Progenitor cell of endocrine pancreas (in vitro differentiated cells): ENCODE data around the gene SAMHD1. TPM values are rescaled to one million over a fixed set of nuclear protein-coding genes. Genes with fewer than 3 reads are reported as not detected.
"Not testable (repeated sequence)": the region's sequence is repeated elsewhere in the genome, so short reads cannot be mapped to it uniquely, and the experiment has no call there.

ENCODE experiments used
- DNase-seq: peaks from one replicate; pipeline ENCODE4 v3.0.0; 2021; ENCODE audit warnings: low spot score; ENCODE audit not compliant: unreplicated experiment
- H3K27ac Mint-ChIP-seq: 2 replicates; pipeline ENCODE4 v1.8.0; 2021; ENCODE audit warnings: mild to moderate bottlenecking, moderate library complexity, mixed read lengths
- H3K27me3 Mint-ChIP-seq: 2 replicates; pipeline ENCODE4 v1.8.0; 2021; ENCODE audit warnings: mixed read lengths
- H3K36me3 Mint-ChIP-seq: 2 replicates; pipeline ENCODE4 v1.8.0; 2022; ENCODE audit warnings: mixed read lengths; ENCODE audit not compliant: insufficient read depth
- H3K4me1 Mint-ChIP-seq: 2 replicates; pipeline ENCODE4 v1.8.0; 2021; ENCODE audit warnings: low read depth, mixed read lengths
- H3K4me3 Mint-ChIP-seq: 2 replicates; pipeline ENCODE4 v1.8.0; 2021; ENCODE audit warnings: low read depth, mild to moderate bottlenecking, moderate library complexity, mixed read lengths
- H3K9me3 Mint-ChIP-seq: 2 replicates; pipeline ENCODE4 v1.8.0; 2021; ENCODE audit warnings: low read depth, mixed read lengths
- total RNA-seq: library from RNA; stranded (reverse); gene quantifications from 2 replicates; pipeline ENCODE4 v1.2.1, GENCODE V29; 2021
- TF ChIP-seq, protein P1 (sequence below): fragments of 200-600 bp; sonication (generic); IDR thresholded peaks from one replicate; pipeline ENCODE4 v1.5.0; 2021; ENCODE audit warnings: antibody characterized with exemption, mild to moderate bottlenecking; ENCODE audit not compliant: unreplicated experiment

SAMHD1 gene
- total RNA-seq, 1 donor from 2014 or later = 15.1 TPM

DNA sequence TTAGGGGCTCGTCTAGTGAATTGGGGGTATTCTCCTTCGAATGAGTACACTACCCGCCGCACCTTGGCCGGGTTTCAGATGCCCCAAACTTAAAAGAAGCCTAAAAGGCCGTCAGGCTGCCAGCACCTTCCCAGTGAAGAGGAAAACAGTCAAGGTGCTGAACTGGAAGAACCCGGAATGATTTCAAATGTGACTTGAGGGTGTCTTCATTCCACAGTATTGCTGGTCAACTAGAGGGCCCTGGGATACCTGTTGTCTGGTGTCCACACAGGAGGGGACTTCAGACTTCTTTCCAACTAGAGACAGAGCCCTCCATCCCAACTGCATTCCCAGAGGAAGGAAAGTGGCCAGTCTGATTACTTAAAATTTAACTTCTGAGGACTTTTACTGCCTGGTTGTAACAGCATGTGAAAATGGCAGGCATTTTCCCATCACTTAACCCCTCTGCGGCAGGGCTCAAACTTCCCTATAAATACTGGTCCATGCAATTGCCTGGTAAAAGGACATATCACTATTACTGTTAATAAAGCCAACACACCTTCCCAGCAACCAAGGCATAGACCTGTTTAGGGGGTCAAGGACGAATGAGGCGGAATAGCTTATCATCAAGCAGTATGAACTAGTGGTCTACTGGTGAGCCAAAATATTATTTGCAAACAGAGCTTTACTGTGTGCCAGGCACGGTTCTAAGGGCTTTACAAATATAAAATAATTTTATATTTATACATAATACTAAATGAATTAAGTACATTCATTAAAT is 651 bp upstream of the SAMHD1 start:
- H3K4me1 Mint-ChIP-seq = peaks cover 13% of the 10 kb centered on the region
- peak overlapping the region; percentile 88 for H3K4me3 Mint-ChIP-seq
- DNase-seq = no peak
- peak overlapping the region; percentile 91 for H3K27ac Mint-ChIP-seq
- H3K9me3 Mint-ChIP-seq = no peaks in the 10 kb centered on the region
- H3K27me3 Mint-ChIP-seq = peaks cover 12% of the 10 kb centered on the region
- no peaks in the 10 kb centered on the region for H3K36me3 Mint-ChIP-seq
- TF ChIP-seq, protein P1, sequence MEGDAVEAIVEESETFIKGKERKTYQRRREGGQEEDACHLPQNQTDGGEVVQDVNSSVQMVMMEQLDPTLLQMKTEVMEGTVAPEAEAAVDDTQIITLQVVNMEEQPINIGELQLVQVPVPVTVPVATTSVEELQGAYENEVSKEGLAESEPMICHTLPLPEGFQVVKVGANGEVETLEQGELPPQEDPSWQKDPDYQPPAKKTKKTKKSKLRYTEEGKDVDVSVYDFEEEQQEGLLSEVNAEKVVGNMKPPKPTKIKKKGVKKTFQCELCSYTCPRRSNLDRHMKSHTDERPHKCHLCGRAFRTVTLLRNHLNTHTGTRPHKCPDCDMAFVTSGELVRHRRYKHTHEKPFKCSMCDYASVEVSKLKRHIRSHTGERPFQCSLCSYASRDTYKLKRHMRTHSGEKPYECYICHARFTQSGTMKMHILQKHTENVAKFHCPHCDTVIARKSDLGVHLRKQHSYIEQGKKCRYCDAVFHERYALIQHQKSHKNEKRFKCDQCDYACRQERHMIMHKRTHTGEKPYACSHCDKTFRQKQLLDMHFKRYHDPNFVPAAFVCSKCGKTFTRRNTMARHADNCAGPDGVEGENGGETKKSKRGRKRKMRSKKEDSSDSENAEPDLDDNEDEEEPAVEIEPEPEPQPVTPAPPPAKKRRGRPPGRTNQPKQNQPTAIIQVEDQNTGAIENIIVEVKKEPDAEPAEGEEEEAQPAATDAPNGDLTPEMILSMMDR = no peak

DNA sequence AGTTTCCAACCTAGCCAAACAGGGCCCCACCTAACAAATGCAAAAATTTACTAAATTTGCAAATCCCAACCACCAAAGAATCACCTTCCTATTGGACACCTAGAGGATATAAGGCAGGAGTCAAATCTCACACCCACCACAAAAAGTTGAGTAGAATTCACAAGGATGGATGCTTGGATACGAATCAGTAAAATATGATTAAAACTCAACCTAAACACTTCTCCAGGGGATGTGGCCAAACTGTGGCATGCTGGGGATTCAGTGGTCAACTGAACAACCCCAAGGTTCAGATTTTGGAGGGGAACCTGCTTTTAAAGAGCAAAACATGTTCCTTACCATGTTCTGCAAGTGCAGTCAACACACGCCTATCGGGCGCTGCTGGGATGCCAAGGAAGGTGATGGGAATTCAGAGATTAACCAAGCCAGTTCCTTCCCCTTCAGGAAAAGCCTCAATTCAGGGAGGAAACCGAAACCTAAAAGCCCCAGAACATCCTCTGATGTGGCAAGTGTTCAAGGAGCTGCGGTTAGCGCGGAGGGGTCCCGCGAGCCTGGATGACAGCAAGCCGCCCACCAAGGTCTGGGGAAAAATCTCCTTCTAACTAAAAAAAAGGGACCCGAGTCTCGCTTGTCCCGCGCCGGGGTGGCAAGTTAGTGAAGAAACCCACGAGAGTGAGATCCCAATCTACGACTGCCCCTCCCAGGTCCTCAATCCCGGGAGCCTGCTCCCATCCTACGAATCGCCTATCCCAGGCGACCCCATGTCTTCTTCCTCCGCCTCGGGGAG is 902 bp downstream of the SAMHD1 start:
- TF ChIP-seq, protein P1 = no peak
- peak overlapping the region; percentile 88 for H3K4me3 Mint-ChIP-seq
- peaks cover 16% of the 10 kb centered on the region for H3K4me1 Mint-ChIP-seq
- H3K27me3 Mint-ChIP-seq = peaks cover 12% of the 10 kb centered on the region
- H3K27ac Mint-ChIP-seq = no peak overlapping the region
- no peaks in the 10 kb centered on the region for H3K9me3 Mint-ChIP-seq
- no peak for DNase-seq
- H3K36me3 Mint-ChIP-seq = no peaks in the 10 kb centered on the region

DNA sequence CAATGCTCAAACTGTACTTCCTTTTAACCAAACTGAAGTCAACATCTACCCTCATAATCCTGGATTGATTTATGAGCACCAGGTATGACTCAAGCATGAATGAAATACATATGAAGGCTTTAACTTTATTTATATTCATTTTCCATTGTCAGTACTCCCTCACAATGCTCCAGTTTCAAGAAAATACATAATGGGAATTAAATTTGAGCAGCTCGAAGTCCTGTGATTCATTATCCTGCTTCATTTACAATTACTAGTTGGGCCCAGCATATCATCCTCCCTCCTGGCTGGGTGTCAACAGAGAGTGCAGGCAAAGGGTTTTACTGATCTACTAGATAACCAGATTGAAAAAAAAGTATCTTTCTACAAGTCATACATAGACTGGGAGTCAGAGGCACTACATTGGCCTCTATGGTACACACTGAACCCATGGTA is 10.1 kb downstream of the SAMHD1 start:
- Mint-ChIP-seq H3K36me3 (peaks cover 2% of the 10 kb centered on the region), H3K4me3 (no peak overlapping the region), H3K9me3 (no peaks in the 10 kb centered on the region), H3K27ac (peak overlapping the region; percentile 20), H3K27me3 (no peaks in the 10 kb centered on the region), H3K4me1 (peaks cover 15% of the 10 kb centered on the region)
- TF ChIP-seq, protein P1 = no peak
- no peak for DNase-seq

DNA sequence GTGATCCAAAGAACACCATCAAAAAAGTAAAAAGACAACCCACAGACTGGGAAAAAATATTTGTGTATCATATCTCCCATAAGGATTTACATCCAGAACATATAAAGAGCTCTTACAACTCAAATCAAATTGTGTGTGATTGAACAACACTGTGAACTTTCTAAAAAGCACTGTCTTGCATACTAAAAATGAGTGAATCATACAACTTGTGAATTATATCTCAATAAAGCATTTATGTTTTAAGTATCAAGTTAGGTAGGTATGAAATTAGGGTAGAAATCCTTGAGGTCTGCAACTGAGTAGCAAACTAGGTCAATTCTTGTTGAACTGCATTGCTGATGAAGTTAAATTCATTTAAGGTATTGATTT is 14.1 kb downstream of the SAMHD1 start:
- TF ChIP-seq, protein P1 = no peak
- no peaks in the 10 kb centered on the region for H3K27me3 Mint-ChIP-seq
- no peak overlapping the region for H3K27ac Mint-ChIP-seq
- H3K4me3 Mint-ChIP-seq = no peak overlapping the region
- H3K4me1 Mint-ChIP-seq = peaks cover 15% of the 10 kb centered on the region
- H3K36me3 Mint-ChIP-seq = no peaks in the 10 kb centered on the region
- no peaks in the 10 kb centered on the region for H3K9me3 Mint-ChIP-seq
- DNase-seq = no peak

DNA sequence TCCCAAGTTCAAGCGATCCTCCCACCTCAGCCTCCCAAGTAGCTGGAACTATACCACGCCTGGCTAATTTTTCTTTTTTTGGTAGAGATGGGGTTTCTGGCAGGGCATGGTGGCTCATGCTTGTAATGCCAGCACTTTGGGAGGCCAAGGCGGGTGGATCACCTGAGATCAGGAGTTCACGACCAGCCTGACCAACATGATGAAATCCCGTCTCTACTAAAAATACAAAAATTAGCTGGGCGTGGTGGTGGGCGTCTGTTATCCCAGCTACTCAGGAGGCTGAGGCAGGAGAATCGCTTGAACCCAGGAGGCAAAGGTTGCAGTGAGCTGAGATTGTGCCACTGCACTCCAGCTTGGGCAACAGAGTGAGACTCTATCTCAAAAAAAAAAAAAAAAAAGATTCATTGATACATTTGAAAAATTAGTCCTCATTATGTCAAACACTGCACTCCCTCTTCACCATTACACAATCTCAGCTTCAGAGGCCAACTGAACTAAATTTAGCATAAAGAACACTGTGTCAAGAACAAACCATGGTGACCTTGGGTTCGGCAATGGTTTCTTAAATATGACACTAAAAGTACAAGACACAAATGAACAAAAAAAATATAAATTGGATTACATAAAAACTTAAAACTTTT is 14.6 kb downstream of the SAMHD1 start:
- not testable (repeated sequence) for H3K27me3 Mint-ChIP-seq, H3K36me3 Mint-ChIP-seq, DNase-seq, H3K4me3 Mint-ChIP-seq, H3K9me3 Mint-ChIP-seq, H3K27ac Mint-ChIP-seq
- H3K4me1 Mint-ChIP-seq = peaks cover 15% of the 10 kb centered on the region
